Gastroesophageal sphincter (tissue), 3 donors: Measurements from ENCODE around the gene STXBP6.

Source experiments
- CTCF ChIP-seq, 4 experiments: fragments of 200-600 bp in 2 of 4; fragments of 450-650 bp in 2 of 4; sonication (generic) in 1 of 4; IDR thresholded peaks; one replicate each; pipeline ENCODE4 v1.5.1; 2017 to 2019; ENCODE audit warnings: antibody characterized with exemption in 4 of 4, mild to moderate bottlenecking in 2 of 4, moderate library complexity in 2 of 4
- EP300 ChIP-seq: sonication (generic); formaldehyde crosslinking; IDR thresholded peaks from one replicate; pipeline ENCODE4 v1.6.1; 2017; ENCODE audit warnings: antibody characterized with exemption, mild to moderate bottlenecking
- POLR2A ChIP-seq, 2 donors: fragments of 450-650 bp; IDR thresholded peaks; one replicate each; pipeline ENCODE4 v1.6.1; 2017; ENCODE audit warnings: antibody characterized with exemption in 2 of 2, mild to moderate bottlenecking in 2 of 2, moderate library complexity in 1 of 2
- POLR2AphosphoS5 ChIP-seq: sonication (generic); formaldehyde crosslinking; IDR thresholded peaks from one replicate; pipeline ENCODE4 v1.6.1; 2017; ENCODE audit warnings: antibody characterized with exemption

- no peak for TF ChIP-seq CTCF (IDR thresholded peaks at IDR 0.05)
- TF ChIP-seq POLR2A (IDR thresholded peaks at IDR 0.05): no peak
- no peak for TF ChIP-seq EP300
- TF ChIP-seq POLR2AphosphoS5: no peak
These were observed 188.8 kb downstream of the STXBP6 start for GRCh38 chr14:24861083-24861630.
